ENCODE data around the gene ZFYVE21.

Gene ZFYVE21

GRCh38 chr14:103739466-103739792 lies 23.8 kb downstream of the ZFYVE21 start:
- DNase-seq: no peak

GRCh38 chr14:103739793-103740501 lies 24.3 kb downstream of the ZFYVE21 start:
- no peak for DNase-seq

- no peak for DNase-seq
Observed at GRCh38 chr14:103740991-103741689, 25.5 kb downstream of the ZFYVE21 start.

GRCh38 chr14:103741876-103742275 lies 26.3 kb downstream of the ZFYVE21 start:
- DNase-seq: no peak

- no peak for DNase-seq
Observed at GRCh38 chr14:103742499-103743255, 27.1 kb downstream of the ZFYVE21 start.

- no peak for DNase-seq
Observed at GRCh38 chr14:103743691-103744090, 28.1 kb downstream of the ZFYVE21 start.

GRCh38 chr14:103744621-103745395 lies 29.2 kb downstream of the ZFYVE21 start:
- DNase-seq: no peak

GRCh38 chr14:103745424-103745823 lies 29.8 kb downstream of the ZFYVE21 start:
- no peak for DNase-seq

- no peak for DNase-seq
Observed at GRCh38 chr14:103746701-103747100, 31.1 kb downstream of the ZFYVE21 start.

- DNase-seq: peak; percentile 55
Observed at GRCh38 chr14:103748534-103748857, 32.9 kb downstream of the ZFYVE21 start.

GRCh38 chr14:103749452-103749851 lies 33.8 kb downstream of the ZFYVE21 start:
- DNase-seq: no peak

GRCh38 chr14:103749860-103750259 lies 34.2 kb downstream of the ZFYVE21 start:
- no peak for DNase-seq

GRCh38 chr14:103753774-103754173 lies 38.2 kb downstream of the ZFYVE21 start:
- DNase-seq: no peak

GRCh38 chr14:103755060-103755459 lies 39.5 kb downstream of the ZFYVE21 start:
- no peak for DNase-seq

- no peak for DNase-seq
Observed at GRCh38 chr14:103758059-103758776, 42.6 kb downstream of the ZFYVE21 start.

- DNase-seq: no peak
Observed at GRCh38 chr14:103762036-103762435, 46.4 kb downstream of the ZFYVE21 start.

- DNase-seq: no peak
Observed at GRCh38 chr14:103762541-103762940, 46.9 kb downstream of the ZFYVE21 start.

GRCh38 chr14:103763730-103764488 lies 48.3 kb downstream of the ZFYVE21 start:
- DNase-seq: no peak

- no peak for DNase-seq
Observed at GRCh38 chr14:103765526-103765925, 49.9 kb downstream of the ZFYVE21 start.

- DNase-seq: no peak
Observed at GRCh38 chr14:103767336-103767894, 51.8 kb downstream of the ZFYVE21 start.

- DNase-seq: no peak
Observed at GRCh38 chr14:103770500-103770899, 54.9 kb downstream of the ZFYVE21 start.

Data from CD4-positive, alpha-beta T cell treated with Interleukin-10 for 1 hour (primary cell).